Tibial nerve (tissue), 4 donors: ENCODE measurements around the gene NFX1. TPM values are rescaled to one million over a fixed set of nuclear protein-coding genes. Genes with fewer than 3 reads are reported as not detected.

Experiments
- DNase-seq, 2 donors: peaks; one replicate each; pipeline ENCODE4 v3.0.0-alpha.2; 2019; ENCODE audit warnings: low spot score in 2 of 2
- H3K27ac ChIP-seq, 4 donors: fragments of 200-600 bp; sonication (generic) in 3 of 4; one replicate each; pipeline ENCODE4 v1.5.1; 2017 to 2019; ENCODE audit warnings: mild to moderate bottlenecking in 1 of 4
- H3K27me3 ChIP-seq, 2 donors: fragments of 200-600 bp; sonication (generic) in 1 of 2; one replicate each; pipeline versions ENCODE4 v1.5.1 to v1.6.0; 2017 to 2019
- H3K36me3 ChIP-seq, 3 donors: fragments of 200-600 bp; sonication (generic); one replicate each; pipeline ENCODE4 v1.5.1; 2018 to 2019
- H3K4me1 ChIP-seq, 4 donors: fragments of 200-600 bp; sonication (generic) in 3 of 4; one replicate each; pipeline ENCODE4 v1.5.1; 2017 to 2019
- H3K4me3 ChIP-seq, 4 donors: fragments of 200-600 bp; sonication (generic) in 3 of 4; one replicate each; pipeline ENCODE4 v1.5.1; 2017 to 2019; ENCODE audit warnings: mild to moderate bottlenecking in 1 of 4, moderate library complexity in 1 of 4
- H3K9me3 ChIP-seq, 4 donors: fragments of 200-600 bp; sonication (generic) in 3 of 4; one replicate each; pipeline ENCODE4 v1.5.1; 2017 to 2019
- EP300 ChIP-seq, 2 donors: sonication (generic); formaldehyde crosslinking; IDR thresholded peaks; one replicate each; pipeline ENCODE4 v1.6.1; 2017; ENCODE audit warnings: antibody characterized with exemption in 2 of 2, mild to moderate bottlenecking in 1 of 2
- POLR2A ChIP-seq, 2 donors: fragments of 450-650 bp; IDR thresholded peaks; one replicate each; pipeline ENCODE4 v1.6.1; 2017; ENCODE audit warnings: antibody characterized with exemption in 2 of 2, mild to moderate bottlenecking in 2 of 2, moderate library complexity in 2 of 2
- WGBS, 2 donors: methylation state at CpG; one replicate each; pipeline ENCODE4 v1.1.5; 2018; 5-methylcytosine and 5-hydroxymethylcytosine counted together
- total RNA-seq, 4 donors: library from RNA; depleted of rRNA; stranded (reverse); fragments of >200 nt; gene quantifications; one replicate each; pipeline ENCODE4 v1.1.0, GENCODE V29; 2016
- TF ChIP-seq, protein P1 (sequence below), 5 experiments: fragments of 200-600 bp in 3 of 5; fragments of 450-650 bp in 2 of 5; sonication (generic) in 3 of 5; IDR thresholded peaks; one replicate each; pipeline ENCODE4 v1.5.1; 2016 to 2019; ENCODE audit warnings: antibody characterized with exemption in 5 of 5, mild to moderate bottlenecking in 3 of 5, moderate library complexity in 2 of 5

NFX1 gene
- total RNA-seq, 4 donors from 2014 or later, result 35.2 to 45.9 (median 40.5) TPM

DNA sequence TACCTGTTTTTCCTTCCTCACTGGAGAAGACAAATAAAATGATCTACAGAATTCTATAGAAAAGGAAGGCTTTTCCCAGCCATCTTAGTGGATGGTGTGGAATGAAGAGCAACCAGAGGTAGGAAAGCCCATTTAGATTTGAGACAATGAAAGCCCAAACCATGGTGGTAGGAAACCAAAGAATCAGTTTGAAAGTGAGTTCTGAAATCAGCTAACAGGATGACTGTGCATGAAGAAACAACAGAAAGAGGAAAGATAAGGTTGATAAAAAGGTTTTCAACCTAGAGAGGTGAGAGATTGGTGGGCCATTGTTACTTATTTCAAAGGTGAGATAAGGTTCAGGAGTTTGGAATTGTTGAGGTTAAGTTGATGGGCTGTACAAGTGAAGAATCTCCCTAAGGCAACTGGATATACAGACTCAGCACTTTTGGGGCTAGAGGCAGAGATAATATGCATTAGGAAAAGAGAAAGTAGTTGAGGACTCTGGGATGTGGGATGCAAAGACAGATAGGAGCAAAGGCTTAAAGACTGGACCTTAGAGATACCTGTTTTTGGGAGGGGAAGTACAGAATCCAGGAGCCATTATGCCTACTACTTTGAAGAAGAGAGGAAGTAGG is 23.1 kb upstream of the NFX1 start:
- H3K9me3 ChIP-seq, result no peaks in the 10 kb centered on the region
- DNase-seq, result no peak
- H3K27me3 ChIP-seq, result no peaks in the 10 kb centered on the region
- H3K27ac ChIP-seq, result no peak overlapping the region
- peaks cover 3 to 64% (median 20%) of the 10 kb centered on the region in 3 donors for H3K36me3 ChIP-seq
- H3K4me1 ChIP-seq, result peaks cover 0 to 40% (median 19%) of the 10 kb centered on the region in 4 donors
- TF ChIP-seq EP300 (IDR thresholded peaks at IDR 0.05), result no peak
- TF ChIP-seq POLR2A (IDR thresholded peaks at IDR 0.05), result no peak
- TF ChIP-seq, protein P1, sequence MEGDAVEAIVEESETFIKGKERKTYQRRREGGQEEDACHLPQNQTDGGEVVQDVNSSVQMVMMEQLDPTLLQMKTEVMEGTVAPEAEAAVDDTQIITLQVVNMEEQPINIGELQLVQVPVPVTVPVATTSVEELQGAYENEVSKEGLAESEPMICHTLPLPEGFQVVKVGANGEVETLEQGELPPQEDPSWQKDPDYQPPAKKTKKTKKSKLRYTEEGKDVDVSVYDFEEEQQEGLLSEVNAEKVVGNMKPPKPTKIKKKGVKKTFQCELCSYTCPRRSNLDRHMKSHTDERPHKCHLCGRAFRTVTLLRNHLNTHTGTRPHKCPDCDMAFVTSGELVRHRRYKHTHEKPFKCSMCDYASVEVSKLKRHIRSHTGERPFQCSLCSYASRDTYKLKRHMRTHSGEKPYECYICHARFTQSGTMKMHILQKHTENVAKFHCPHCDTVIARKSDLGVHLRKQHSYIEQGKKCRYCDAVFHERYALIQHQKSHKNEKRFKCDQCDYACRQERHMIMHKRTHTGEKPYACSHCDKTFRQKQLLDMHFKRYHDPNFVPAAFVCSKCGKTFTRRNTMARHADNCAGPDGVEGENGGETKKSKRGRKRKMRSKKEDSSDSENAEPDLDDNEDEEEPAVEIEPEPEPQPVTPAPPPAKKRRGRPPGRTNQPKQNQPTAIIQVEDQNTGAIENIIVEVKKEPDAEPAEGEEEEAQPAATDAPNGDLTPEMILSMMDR (IDR thresholded peaks at IDR 0.05), result no peak
- no peak overlapping the region for H3K4me3 ChIP-seq

DNA sequence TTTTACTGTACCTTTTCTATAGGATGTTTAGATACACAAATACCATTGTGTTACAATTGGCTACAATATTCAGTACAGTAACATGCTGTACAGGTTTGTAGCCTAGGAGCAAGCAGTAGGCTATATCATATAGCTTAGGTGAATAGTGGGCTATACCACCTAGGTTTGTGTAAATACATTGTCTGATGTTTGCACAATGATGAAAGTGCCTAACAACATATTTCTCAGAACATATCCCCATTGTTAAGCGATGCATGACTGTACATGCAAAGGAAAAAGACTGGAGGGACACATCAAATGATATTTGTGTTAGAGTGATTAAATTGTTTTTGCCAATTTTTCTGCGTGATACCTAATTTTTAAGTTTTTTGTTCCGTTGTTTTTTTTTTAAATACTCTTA is 20.2 kb upstream of the NFX1 start:
- no peaks in the 10 kb centered on the region for H3K27me3 ChIP-seq
- no peak overlapping the region for H3K4me3 ChIP-seq
- H3K4me1 ChIP-seq, result peaks cover 0 to 25% (median 12%) of the 10 kb centered on the region in 4 donors
- WGBS, 2 donors, result 97% methylated on average over 3 of the region's 3 CpGs
- no peak for DNase-seq
- H3K27ac ChIP-seq, result no peak overlapping the region
- TF ChIP-seq, protein P1 (IDR thresholded peaks at IDR 0.05), result no peak
- TF ChIP-seq POLR2A (IDR thresholded peaks at IDR 0.05) (no peak), EP300 (IDR thresholded peaks at IDR 0.05) (no peak)
- peaks cover 3 to 87% (median 21%) of the 10 kb centered on the region in 3 donors for H3K36me3 ChIP-seq
- H3K9me3 ChIP-seq, result no peaks in the 10 kb centered on the region

DNA sequence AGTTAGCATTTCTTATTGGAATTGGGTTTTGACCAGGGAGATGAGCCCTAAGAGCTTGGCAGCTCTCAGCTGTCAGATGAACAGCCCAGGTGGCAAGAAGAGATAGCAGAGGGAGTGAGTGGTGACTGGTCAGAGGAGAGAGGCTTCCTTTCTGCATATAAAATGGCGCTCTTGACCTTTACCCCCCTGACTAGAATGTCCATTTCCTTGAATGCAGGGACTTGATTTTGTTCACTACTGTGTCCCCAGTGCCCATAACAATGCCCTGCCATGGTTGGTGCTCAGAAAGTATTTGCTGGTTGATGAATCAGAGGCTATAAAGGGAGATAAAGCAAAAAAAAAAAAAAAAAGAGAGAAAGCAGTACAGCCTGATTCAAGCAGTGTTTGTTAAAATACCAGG is 18.3 kb upstream of the NFX1 start:
- Histone ChIP-seq H3K4me1 (peaks cover 0 to 7% (median 0%) of the 10 kb centered on the region in 4 donors), H3K36me3 (peaks cover 3 to 99% (median 32%) of the 10 kb centered on the region in 3 donors), H3K27ac (no peak overlapping the region), H3K27me3 (no peaks in the 10 kb centered on the region), H3K9me3 (no peaks in the 10 kb centered on the region), H3K4me3 (no peak overlapping the region)
- TF ChIP-seq POLR2A (IDR thresholded peaks at IDR 0.05) (no peak), EP300 (IDR thresholded peaks at IDR 0.05) (no peak)
- TF ChIP-seq, protein P1 (IDR thresholded peaks at IDR 0.05), result no peak
- DNase-seq, result no peak
- 96 to 100% methylated on average over 1 of the region's 1 CpG for WGBS, 2 donors

DNA sequence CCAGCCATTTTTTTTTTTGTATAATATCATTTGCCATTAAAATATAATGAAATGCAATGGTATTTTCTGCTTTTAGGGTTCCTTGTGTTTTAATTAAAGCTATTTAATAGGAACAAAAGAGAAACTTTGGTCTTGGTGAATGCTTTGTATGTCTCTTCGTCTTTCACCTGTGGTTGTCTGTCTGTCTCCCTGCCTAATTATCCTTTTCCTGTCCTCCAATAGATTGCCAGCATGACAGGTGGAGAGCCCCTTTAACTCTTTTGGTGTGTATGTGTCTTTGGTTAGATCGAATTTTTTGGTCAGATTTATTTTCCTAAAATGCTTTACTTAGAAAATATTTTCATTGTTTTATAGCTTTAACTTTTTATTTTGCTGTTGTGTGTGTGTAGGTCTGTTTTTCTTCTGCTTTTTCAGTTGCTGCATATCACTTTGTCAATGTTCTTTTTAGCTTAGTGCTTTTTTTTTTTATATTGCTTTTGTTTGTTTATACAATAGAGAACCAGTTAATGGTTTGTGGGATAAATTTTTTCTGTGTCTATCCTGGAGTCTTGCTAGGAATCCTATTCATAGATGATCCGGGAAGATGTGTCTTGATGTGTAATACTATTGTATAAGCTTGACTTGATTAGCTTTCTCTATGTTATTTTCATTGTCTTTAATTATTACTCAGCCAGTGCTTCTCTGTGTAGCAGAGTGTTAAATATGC is 16.9 kb upstream of the NFX1 start:
- 72 to 74% methylated on average over 3 of the region's 3 CpGs for WGBS, 2 donors
- no peak overlapping the region for H3K27ac ChIP-seq
- peaks cover 3 to 99% (median 41%) of the 10 kb centered on the region in 3 donors for H3K36me3 ChIP-seq
- no peaks in the 10 kb centered on the region for H3K4me1 ChIP-seq
- H3K27me3 ChIP-seq, result no peaks in the 10 kb centered on the region
- no peaks in the 10 kb centered on the region for H3K9me3 ChIP-seq
- TF ChIP-seq EP300 (IDR thresholded peaks at IDR 0.05) (no peak), POLR2A (IDR thresholded peaks at IDR 0.05) (no peak)
- TF ChIP-seq, protein P1 (IDR thresholded peaks at IDR 0.05), result no peak
- DNase-seq, result no peak
- H3K4me3 ChIP-seq, result no peak overlapping the region

DNA sequence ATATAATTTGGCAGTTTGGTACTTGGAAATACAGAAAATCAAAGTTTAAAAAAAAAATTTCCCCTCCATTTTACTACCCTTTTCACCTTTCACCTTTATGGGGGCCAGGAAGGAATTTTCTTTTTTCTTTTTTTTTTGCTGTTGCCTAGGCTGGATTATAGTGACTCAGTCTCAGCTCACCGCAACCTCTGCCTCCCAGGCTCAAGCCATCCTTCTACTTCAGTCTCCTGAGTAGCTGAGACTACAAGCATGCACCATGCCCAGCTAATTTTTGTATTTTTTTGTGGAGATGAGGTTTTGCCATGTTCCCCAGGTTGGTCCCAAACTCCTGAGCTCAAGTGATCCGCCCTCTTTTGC is 16.4 kb upstream of the NFX1 start:
- 90 to 96% methylated on average over 2 of the region's 2 CpGs for WGBS, 2 donors
- TF ChIP-seq EP300 (IDR thresholded peaks at IDR 0.05), result no peak
- TF ChIP-seq, protein P1 (IDR thresholded peaks at IDR 0.05), result no peak
- TF ChIP-seq POLR2A (IDR thresholded peaks at IDR 0.05), result no peak
- no peak overlapping the region for H3K4me3 ChIP-seq
- no peak for DNase-seq
- H3K27ac ChIP-seq, result no peak overlapping the region
- H3K27me3 ChIP-seq, result no peaks in the 10 kb centered on the region
- no peaks in the 10 kb centered on the region for H3K4me1 ChIP-seq
- H3K36me3 ChIP-seq, result peaks cover 3 to 100% (median 43%) of the 10 kb centered on the region in 3 donors
- no peaks in the 10 kb centered on the region for H3K9me3 ChIP-seq
